Measurements from ENCODE around the gene CCT8. TPM values are rescaled to one million over a fixed set of nuclear protein-coding genes. Genes with fewer than 3 reads are reported as not detected.

Gene CCT8
- total and polyA plus RNA-seq, 4 donors, result 47.0 to 78.2 (median 58.0) TPM

DNA sequence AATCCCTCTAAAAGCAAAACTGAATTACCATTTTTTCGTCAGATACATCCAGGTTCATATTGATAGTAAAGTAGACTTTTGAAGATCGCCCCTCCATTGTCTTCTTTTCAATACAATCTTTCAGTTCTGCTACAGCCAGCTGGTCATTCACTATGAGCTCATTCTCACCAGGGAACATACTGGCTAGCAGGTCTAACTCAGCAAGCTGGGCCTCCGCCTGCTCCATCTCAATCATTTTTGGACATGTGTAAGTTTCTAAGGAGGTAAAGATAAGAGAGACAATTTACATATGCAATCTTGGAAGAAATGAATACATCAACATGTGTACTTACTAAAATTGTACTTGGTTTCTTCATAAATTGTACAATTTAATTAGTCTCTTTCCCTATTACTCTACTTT is 65.1 kb downstream of the CCT8 start (continued):
- TF ChIP-seq, protein P1, sequence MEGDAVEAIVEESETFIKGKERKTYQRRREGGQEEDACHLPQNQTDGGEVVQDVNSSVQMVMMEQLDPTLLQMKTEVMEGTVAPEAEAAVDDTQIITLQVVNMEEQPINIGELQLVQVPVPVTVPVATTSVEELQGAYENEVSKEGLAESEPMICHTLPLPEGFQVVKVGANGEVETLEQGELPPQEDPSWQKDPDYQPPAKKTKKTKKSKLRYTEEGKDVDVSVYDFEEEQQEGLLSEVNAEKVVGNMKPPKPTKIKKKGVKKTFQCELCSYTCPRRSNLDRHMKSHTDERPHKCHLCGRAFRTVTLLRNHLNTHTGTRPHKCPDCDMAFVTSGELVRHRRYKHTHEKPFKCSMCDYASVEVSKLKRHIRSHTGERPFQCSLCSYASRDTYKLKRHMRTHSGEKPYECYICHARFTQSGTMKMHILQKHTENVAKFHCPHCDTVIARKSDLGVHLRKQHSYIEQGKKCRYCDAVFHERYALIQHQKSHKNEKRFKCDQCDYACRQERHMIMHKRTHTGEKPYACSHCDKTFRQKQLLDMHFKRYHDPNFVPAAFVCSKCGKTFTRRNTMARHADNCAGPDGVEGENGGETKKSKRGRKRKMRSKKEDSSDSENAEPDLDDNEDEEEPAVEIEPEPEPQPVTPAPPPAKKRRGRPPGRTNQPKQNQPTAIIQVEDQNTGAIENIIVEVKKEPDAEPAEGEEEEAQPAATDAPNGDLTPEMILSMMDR (IDR thresholded peaks at IDR 0.05; ENCODE audit: low read depth, low read length, missing input control), result no peak
- no peak for TF ChIP-seq YY1 (IDR thresholded peaks at IDR 0.05)
- no peak for TF ChIP-seq GABPA (IDR thresholded peaks at IDR 0.05 in 1 of 2, conservative IDR thresholded peaks at IDR 0.05 in 1 of 2)

DNA sequence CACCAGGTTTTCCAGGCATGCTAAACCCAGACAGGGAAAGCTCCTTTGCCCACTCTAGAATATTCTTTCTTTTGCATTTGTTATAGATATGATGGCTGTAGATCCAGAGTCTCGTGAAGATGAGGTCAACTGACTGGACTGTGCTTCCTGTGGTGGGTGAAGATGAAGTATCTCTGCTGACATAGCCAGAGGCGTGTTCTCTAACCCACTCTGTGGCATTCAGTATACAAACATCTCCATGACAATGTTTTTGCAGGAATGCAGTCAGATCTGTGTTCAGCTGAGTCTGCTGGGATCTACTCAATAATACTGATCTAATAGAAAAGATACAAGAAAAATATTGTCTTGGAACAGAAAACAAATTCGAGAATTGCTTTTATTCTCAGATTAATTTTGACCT is 65.6 kb downstream of the CCT8 start:
- no peak for DNase-seq (ENCODE audit: low spot score)
- Histone ChIP-seq H3K27me3 (ENCODE audit: control insufficient read depth in 4 of 4, insufficient read depth in 4 of 4, low read length in 3 of 4) (no peaks in the 10 kb centered on the region), H3K27ac (ENCODE audit: low read depth in 1 of 2, low read length in 2 of 2) (no peak overlapping the region), H3K36me3 (ENCODE audit: control insufficient read depth in 4 of 4, insufficient read depth in 3 of 4, low read depth in 1 of 4, low read length in 3 of 4) (peaks cover 2 to 11% (median 9%) of the 10 kb centered on the region in 4 donors), H3K9me3 (ENCODE audit: control insufficient read depth in 4 of 4, low read length in 3 of 4) (no peaks in the 10 kb centered on the region), H3K4me3 (ENCODE audit: low read depth in 1 of 3, low read length in 3 of 3) (no peak overlapping the region), H3K9ac (ENCODE audit: low read depth in 1 of 2, low read length in 2 of 2) (no peak overlapping the region), H3K4me1 (ENCODE audit: control insufficient read depth in 4 of 4, insufficient read depth in 4 of 4, low read length in 3 of 4) (peaks cover 0 to 2% (median 1%) of the 10 kb centered on the region in 4 donors)
- WGBS, result 88% methylated on average over 3 of the region's 3 CpGs
- TF ChIP-seq NR2F2 (IDR thresholded peaks at IDR 0.05) (no peak), HNF4G (IDR thresholded peaks at IDR 0.05) (no peak), RXRA (IDR thresholded peaks at IDR 0.05) (no peak), TAF1 (conservative IDR thresholded peaks at IDR 0.05) (no peak)

DNA sequence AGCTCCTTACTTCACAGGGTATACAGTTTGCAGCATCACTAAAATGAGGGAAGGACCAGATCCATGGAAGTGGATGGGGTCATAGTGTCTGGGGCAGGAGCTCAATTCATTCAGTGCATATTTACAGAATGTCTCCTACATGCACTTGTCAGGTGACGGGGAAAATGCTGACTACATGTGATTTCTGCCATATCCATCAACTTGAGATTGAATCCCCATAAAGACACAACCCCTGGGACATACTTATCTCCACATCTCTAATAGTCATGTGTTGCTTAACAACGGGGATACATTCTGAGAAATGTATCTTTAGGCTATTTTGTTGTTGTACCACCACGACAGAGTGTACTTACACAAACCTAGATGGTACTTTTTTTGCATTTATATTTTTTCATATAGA is 66.3 kb downstream of the CCT8 start:
- H3K9me3 ChIP-seq (ENCODE audit: control insufficient read depth in 4 of 4, low read length in 3 of 4), result no peaks in the 10 kb centered on the region
- no peak for DNase-seq (ENCODE audit: low spot score)
- H3K9ac ChIP-seq (ENCODE audit: low read depth in 1 of 2, low read length in 2 of 2), result no peak overlapping the region
- TF ChIP-seq HNF4G (IDR thresholded peaks at IDR 0.05) (no peak), YY1 (IDR thresholded peaks at IDR 0.05) (no peak), NR2F2 (IDR thresholded peaks at IDR 0.05) (no peak), TAF1 (conservative IDR thresholded peaks at IDR 0.05) (no peak), FOXA1 (IDR thresholded peaks at IDR 0.05) (no peak), RXRA (IDR thresholded peaks at IDR 0.05) (no peak), SP1 (IDR thresholded peaks at IDR 0.05) (no peak), JUND (IDR thresholded peaks at IDR 0.05) (no peak)
- TF ChIP-seq, protein P2, sequence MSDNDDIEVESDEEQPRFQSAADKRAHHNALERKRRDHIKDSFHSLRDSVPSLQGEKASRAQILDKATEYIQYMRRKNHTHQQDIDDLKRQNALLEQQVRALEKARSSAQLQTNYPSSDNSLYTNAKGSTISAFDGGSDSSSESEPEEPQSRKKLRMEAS (IDR thresholded peaks at IDR 0.05), result no peak
- TF ChIP-seq, protein P3, sequence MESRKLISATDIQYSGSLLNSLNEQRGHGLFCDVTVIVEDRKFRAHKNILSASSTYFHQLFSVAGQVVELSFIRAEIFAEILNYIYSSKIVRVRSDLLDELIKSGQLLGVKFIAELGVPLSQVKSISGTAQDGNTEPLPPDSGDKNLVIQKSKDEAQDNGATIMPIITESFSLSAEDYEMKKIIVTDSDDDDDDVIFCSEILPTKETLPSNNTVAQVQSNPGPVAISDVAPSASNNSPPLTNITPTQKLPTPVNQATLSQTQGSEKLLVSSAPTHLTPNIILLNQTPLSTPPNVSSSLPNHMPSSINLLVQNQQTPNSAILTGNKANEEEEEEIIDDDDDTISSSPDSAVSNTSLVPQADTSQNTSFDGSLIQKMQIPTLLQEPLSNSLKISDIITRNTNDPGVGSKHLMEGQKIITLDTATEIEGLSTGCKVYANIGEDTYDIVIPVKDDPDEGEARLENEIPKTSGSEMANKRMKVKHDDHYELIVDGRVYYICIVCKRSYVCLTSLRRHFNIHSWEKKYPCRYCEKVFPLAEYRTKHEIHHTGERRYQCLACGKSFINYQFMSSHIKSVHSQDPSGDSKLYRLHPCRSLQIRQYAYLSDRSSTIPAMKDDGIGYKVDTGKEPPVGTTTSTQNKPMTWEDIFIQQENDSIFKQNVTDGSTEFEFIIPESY (IDR thresholded peaks at IDR 0.05), result no peak
- TF ChIP-seq, protein P1 (IDR thresholded peaks at IDR 0.05; ENCODE audit: low read depth, low read length, missing input control), result no peak
- TF ChIP-seq, protein P4, sequence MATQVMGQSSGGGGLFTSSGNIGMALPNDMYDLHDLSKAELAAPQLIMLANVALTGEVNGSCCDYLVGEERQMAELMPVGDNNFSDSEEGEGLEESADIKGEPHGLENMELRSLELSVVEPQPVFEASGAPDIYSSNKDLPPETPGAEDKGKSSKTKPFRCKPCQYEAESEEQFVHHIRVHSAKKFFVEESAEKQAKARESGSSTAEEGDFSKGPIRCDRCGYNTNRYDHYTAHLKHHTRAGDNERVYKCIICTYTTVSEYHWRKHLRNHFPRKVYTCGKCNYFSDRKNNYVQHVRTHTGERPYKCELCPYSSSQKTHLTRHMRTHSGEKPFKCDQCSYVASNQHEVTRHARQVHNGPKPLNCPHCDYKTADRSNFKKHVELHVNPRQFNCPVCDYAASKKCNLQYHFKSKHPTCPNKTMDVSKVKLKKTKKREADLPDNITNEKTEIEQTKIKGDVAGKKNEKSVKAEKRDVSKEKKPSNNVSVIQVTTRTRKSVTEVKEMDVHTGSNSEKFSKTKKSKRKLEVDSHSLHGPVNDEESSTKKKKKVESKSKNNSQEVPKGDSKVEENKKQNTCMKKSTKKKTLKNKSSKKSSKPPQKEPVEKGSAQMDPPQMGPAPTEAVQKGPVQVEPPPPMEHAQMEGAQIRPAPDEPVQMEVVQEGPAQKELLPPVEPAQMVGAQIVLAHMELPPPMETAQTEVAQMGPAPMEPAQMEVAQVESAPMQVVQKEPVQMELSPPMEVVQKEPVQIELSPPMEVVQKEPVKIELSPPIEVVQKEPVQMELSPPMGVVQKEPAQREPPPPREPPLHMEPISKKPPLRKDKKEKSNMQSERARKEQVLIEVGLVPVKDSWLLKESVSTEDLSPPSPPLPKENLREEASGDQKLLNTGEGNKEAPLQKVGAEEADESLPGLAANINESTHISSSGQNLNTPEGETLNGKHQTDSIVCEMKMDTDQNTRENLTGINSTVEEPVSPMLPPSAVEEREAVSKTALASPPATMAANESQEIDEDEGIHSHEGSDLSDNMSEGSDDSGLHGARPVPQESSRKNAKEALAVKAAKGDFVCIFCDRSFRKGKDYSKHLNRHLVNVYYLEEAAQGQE (IDR thresholded peaks at IDR 0.05), result no peak
- TF ChIP-seq, protein P5, sequence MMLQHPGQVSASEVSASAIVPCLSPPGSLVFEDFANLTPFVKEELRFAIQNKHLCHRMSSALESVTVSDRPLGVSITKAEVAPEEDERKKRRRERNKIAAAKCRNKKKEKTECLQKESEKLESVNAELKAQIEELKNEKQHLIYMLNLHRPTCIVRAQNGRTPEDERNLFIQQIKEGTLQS (IDR thresholded peaks at IDR 0.05), result no peak
- H3K4me1 ChIP-seq (ENCODE audit: control insufficient read depth in 4 of 4, insufficient read depth in 4 of 4, low read length in 3 of 4), result peaks cover 0 to 3% (median 2%) of the 10 kb centered on the region in 4 donors
- H3K27me3 ChIP-seq (ENCODE audit: control insufficient read depth in 4 of 4, insufficient read depth in 4 of 4, low read length in 3 of 4), result no peaks in the 10 kb centered on the region
- no peak overlapping the region for H3K27ac ChIP-seq (ENCODE audit: low read depth in 1 of 2, low read length in 2 of 2)
- peaks cover 2 to 11% (median 9%) of the 10 kb centered on the region in 4 donors for H3K36me3 ChIP-seq (ENCODE audit: control insufficient read depth in 4 of 4, insufficient read depth in 3 of 4, low read depth in 1 of 4, low read length in 3 of 4)
- 96% methylated on average over 3 of the region's 3 CpGs for WGBS
- no peak overlapping the region for H3K4me3 ChIP-seq (ENCODE audit: low read depth in 1 of 3, low read length in 3 of 3)

All from liver (tissue), 9 donors.